HuH-7.5 (cell line): Measurements from ENCODE around the gene CST9L.

Experiments
- DNase-seq: peaks from one replicate; pipeline ENCODE4 v3.0.0; 2011; ENCODE audit warnings: low spot score

CST9L gene

DNA sequence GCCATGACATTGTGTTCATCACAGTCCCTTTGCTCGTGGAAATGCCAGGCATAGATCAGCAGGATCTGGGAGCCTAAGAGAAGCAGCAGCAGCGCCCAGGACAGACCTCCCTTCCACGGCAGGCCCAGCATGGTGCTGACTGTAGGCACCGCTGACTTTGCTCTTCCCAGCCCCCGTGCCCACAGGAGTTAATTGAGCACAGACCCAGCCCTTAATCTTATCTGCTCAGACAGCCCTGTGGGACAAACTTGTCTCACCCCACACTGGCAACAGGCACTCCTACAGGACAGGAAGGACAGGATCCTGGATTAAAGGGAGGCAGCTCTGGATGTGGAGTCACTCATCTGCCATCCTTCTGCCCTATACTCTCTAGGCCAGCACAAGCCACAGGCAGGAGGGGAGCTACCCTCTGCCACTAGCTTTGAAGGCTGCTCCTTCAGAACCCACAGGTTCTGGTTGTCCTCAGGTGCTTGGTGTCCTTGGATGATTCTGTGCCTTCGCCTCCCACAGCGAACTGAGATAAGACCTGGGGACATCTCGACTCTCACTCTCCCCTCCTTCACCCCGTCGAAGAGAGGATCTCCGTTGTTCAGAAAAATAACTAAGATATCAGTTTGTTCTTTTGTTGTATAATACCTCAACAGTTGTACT, at the start of gene CST9L:
CST9L (minus strand) TSS at position 165 of the 651 bp plus-strand sequence; CDS start at position 131, 34 bp downstream.
- DNase-seq, result no peak

GRCh38 chr20:23614163-23614562, 45.9 kb upstream of the CST9L start:
- no peak for DNase-seq

GRCh38 chr20:23613676-23614075, 45.4 kb upstream of the CST9L start:
- no peak for DNase-seq

DNA sequence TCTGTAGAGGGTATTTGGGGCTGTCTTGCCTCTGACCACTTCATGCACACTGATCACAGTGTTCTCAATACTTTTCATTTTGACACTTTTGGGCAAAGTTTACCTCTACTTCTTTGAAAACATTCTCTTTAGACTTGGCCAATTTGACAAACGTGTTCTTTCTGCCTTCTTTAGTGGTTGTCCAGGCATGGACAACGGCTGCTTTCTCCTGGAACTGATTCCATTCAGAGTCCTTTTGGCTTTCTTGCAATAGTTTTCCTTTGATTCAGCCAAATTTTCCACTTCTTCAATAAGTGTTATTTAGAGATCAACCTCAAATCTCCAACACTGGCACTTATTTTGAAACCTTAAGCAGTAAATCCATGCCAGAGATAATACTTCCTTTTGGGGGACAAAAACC, 44.1 kb upstream of the CST9L start:
- DNase-seq, result no peak

- no peak for DNase-seq
These were observed 41.3 kb upstream of the CST9L start for GRCh38 chr20:23609486-23610109.

- DNase-seq, result no peak
These were observed 40.1 kb upstream of the CST9L start for GRCh38 chr20:23608251-23608846.

GRCh38 chr20:23607497-23608245, 39.4 kb upstream of the CST9L start:
- DNase-seq, result no peak

- peak; percentile 83 for DNase-seq
These were observed 38.4 kb upstream of the CST9L start for GRCh38 chr20:23606652-23607049.

- DNase-seq, result no peak
These were observed 37.8 kb upstream of the CST9L start, which contains the start of gene CST9 for GRCh38 chr20:23605867-23606651. Gene CST9, minus strand, starts transcription at chr20:23605917. Its CDS starts 53 bp downstream, at chr20:23605864.

DNA sequence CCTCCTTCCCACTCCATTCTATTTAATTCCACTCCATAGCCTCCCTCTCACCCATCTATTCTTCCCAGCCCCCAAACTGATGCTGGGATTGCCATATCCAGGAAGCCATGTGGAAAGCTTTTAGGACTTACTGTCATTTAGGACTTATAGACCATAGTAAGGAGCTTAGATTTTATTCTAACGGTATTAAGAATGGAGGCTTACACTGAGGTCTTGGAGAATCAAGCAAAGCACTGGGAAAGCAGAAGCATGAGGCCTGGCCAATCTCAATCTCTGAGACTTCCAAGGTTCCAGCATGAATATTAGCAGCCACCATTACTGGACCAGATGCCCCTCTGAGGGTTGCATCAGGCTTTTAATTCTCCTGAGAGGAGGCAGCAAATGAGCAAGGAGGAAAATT, 36.0 kb upstream of the CST9L start:
- DNase-seq, result no peak

GRCh38 chr20:23603321-23603720, 35.0 kb upstream of the CST9L start:
- no peak for DNase-seq

DNA sequence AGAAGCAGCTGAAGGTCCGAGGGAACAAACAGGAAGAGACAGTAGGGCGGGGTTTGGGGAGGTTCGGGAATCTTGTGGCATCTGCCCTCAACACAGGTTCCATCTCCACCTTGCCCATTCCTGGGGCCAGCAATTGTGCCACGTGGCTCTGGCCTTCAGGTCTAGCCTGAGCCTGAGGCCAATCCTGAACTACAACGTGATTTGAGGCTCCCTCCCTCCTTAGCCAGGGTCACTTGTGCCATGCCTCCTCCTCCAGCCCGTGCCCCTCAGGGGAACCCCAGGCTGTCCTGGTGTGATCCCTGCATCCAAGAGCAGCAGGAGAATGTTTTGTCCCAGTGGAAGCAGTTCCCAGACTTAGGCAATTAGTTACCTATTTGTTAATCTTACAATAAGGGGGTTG, 34.4 kb upstream of the CST9L start:
- no peak for DNase-seq

- DNase-seq, result no peak
These were observed 34.0 kb upstream of the CST9L start for GRCh38 chr20:23602241-23602640.

DNA sequence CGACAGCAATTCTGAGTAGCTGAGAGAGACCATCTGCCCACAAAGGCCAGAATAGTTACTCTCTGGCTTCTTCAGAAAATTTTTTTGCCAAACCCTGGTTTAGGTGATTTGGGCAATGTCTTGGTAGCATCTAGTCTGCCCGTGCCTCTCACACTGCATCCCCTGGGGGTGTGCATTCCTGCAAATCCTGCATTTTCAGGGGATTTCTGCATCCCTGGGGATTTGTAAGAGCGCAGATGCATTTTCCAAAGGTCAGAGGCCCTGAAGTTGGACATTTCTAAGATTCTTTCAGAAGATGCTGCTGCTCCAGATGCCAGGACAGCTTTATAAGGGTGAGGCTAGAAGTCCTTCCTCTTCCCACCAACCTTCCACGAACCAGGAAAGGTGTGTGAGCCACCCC, 33.4 kb upstream of the CST9L start:
- DNase-seq, result no peak

GRCh38 chr20:23598481-23598880, 30.2 kb upstream of the CST9L start:
- no peak for DNase-seq

- DNase-seq, result no peak
These were observed 28.4 kb upstream of the CST9L start for GRCh38 chr20:23596579-23597250.

DNA sequence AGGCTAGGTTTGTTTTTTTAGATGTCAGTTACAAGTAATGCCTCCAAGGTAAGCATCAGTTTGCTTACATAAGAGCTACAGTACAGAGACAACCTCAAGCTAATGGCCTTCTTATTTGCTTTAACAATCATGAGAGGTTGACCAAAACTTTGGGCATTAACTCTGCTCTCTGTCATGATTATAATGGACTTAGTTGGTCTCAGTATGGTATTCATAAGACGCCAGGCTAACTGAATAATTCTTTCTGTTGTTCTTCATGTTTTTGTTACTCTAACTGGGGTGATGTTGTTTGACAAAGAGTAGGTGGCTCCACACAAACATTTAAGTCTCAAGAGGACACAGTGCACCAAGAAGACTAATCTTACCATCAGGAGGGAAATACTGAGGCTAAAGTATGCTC, 27.7 kb upstream of the CST9L start:
- DNase-seq, result no peak

GRCh38 chr20:23588434-23589403, 20.4 kb upstream of the CST9L start:
- no peak for DNase-seq

- no peak for DNase-seq
These were observed 19.3 kb upstream of the CST9L start for GRCh38 chr20:23587631-23588030.
